HepG2 (cell line): ENCODE data around the gene ZNF431. TPM values are rescaled to one million over a fixed set of nuclear protein-coding genes. Genes with fewer than 3 reads are reported as not detected.

ENCODE experiments used
- AHR ChIP-seq: IDR thresholded peaks from 2 replicates; pipeline ENCODE4 v1.6.1; 2018; ENCODE audit warnings: missing genetic modification reagents, missing compliant biosample characterization
- BHLHE40 ChIP-seq: IDR thresholded peaks from 2 replicates; pipeline ENCODE4 v1.6.1; 2011; ENCODE audit warnings: low read length, improper control_type of control experiment
- CC2D1A ChIP-seq: sonication (generic); formaldehyde crosslinking; IDR thresholded peaks from 2 replicates; pipeline ENCODE4 v1.8.1; 2023; ENCODE audit warnings: mild to moderate bottlenecking, missing genetic modification reagents
- CREM ChIP-seq, 2 experiments: sonication (generic) in 1 of 2; formaldehyde crosslinking in 1 of 2; IDR thresholded peaks; 2 replicates each; pipeline versions ENCODE4 v1.4.0 to v1.6.1; 2016 to 2020; ENCODE audit warnings: antibody characterized with exemption in 1 of 2, mild to moderate bottlenecking in 1 of 2, missing genetic modification reagents in 1 of 2
- EP300 ChIP-seq, 3 experiments: sonication (generic) in 1 of 3; formaldehyde crosslinking in 1 of 3; IDR thresholded peaks; 2 replicates each; pipeline versions ENCODE4 v1.5.1 to v1.6.1; 2011 to 2020; ENCODE audit warnings: low read depth in 2 of 3, low read length in 2 of 3, borderline replicate concordance in 1 of 3, improper control_type of control experiment in 1 of 3, mild to moderate bottlenecking in 1 of 3, missing genetic modification reagents in 1 of 3, moderate library complexity in 1 of 3
- FOXP1 ChIP-seq, 2 experiments: fragments of 450-650 bp in 1 of 2; IDR thresholded peaks; 2 replicates each; pipeline ENCODE4 v1.6.1; 2017 to 2018; ENCODE audit warnings: antibody characterized with exemption in 1 of 2
- GATA4 ChIP-seq: sonication (generic); IDR thresholded peaks from 2 replicates; pipeline ENCODE4 v1.6.1; 2016; ENCODE audit warnings: antibody characterized with exemption, low read depth, borderline replicate concordance
- HDAC1 ChIP-seq: sonication (generic); formaldehyde crosslinking; IDR thresholded peaks from 2 replicates; pipeline ENCODE4 v1.5.1; 2020; ENCODE audit warnings: mild to moderate bottlenecking, missing genetic modification reagents
- NCOR1 ChIP-seq: fragments of 200-600 bp; sonication (generic); IDR thresholded peaks from 2 replicates; pipeline ENCODE4 v1.7.0; 2017; ENCODE audit warnings: antibody characterized with exemption, low read length, borderline replicate concordance
- NR2F6 ChIP-seq, 2 experiments: IDR thresholded peaks; 2 replicates each; pipeline ENCODE4 v1.6.1; 2016; ENCODE audit warnings: antibody characterized with exemption in 1 of 2, mild to moderate bottlenecking in 1 of 2
- SAFB2 ChIP-seq: sonication (generic); formaldehyde crosslinking; IDR thresholded peaks from 2 replicates; pipeline ENCODE4 v1.5.1; 2020; ENCODE audit warnings: missing genetic modification reagents, low read depth, mild to moderate bottlenecking, borderline replicate concordance
- SKIL ChIP-seq: sonication (generic); formaldehyde crosslinking; IDR thresholded peaks from 2 replicates; pipeline ENCODE4 v1.8.0; 2022; ENCODE audit warnings: missing genetic modification reagents, mild to moderate bottlenecking, moderate library complexity, borderline replicate concordance
- SNAPC4 ChIP-seq: sonication (generic); formaldehyde crosslinking; IDR thresholded peaks from 2 replicates; pipeline ENCODE4 v1.4.0; 2020; ENCODE audit warnings: mild to moderate bottlenecking, missing genetic modification reagents
- SRSF9 ChIP-seq: fragments of 200-400 bp; formaldehyde crosslinking; IDR thresholded peaks from 2 replicates; pipeline ENCODE4 v1.6.1; 2018; ENCODE audit warnings: borderline replicate concordance, mild to moderate bottlenecking, low read depth, low read length; ENCODE audit not compliant: insufficient read depth, poor library complexity, severe bottlenecking
- ZNF251 ChIP-seq: sonication (generic); formaldehyde crosslinking; IDR thresholded peaks from 2 replicates; pipeline ENCODE4 v1.9.0; 2021; ENCODE audit warnings: mild to moderate bottlenecking, missing genetic modification reagents
- ZNF83 ChIP-seq: sonication (generic); formaldehyde crosslinking; IDR thresholded peaks from 2 replicates; pipeline ENCODE4 v1.4.0; 2020; ENCODE audit warnings: missing genetic modification reagents, mild to moderate bottlenecking, borderline replicate concordance
- polyA plus RNA-seq, 8 experiments: library from polyadenylated mRNA; depleted of rRNA in 3 of 8; stranded (reverse) in 7 of 8; unstranded in 1 of 8; fragments of >200 nt; fragmentation: Illumina TruSeq in 4 of 8; extraction: Trizol in 4 of 8; gene quantifications; 2 replicates each; pipeline versions ENCODE4 v1.2.1 to v1.2.3, GENCODE V29; 2011 to 2016; ENCODE audit warnings: low read depth in 4 of 8, missing spikeins in 1 of 8, mixed read lengths in 1 of 8; ENCODE audit not compliant: insufficient read depth in 1 of 8
- total RNA-seq, 5 experiments: library from RNA; depleted of rRNA; stranded (reverse); fragments of >200 nt; fragmentation: Illumina TruSeq; extraction: Trizol; gene quantifications; 2 replicates each; pipeline ENCODE4 v1.2.3, GENCODE V29; 2016; ENCODE audit warnings: low read depth in 1 of 5
- TF ChIP-seq, protein P1 (sequence below): sonication (generic); formaldehyde crosslinking; IDR thresholded peaks from 2 replicates; pipeline ENCODE4 v1.4.0; 2020; ENCODE audit warnings: missing genetic modification reagents

Gene ZNF431
- total and polyA plus RNA-seq, 2 of the 13 experiments (the other 11 are each of a cell fraction or from before 2014, with no cell fraction given) = 4.4 to 11.8 TPM

- TF ChIP-seq, protein P1, sequence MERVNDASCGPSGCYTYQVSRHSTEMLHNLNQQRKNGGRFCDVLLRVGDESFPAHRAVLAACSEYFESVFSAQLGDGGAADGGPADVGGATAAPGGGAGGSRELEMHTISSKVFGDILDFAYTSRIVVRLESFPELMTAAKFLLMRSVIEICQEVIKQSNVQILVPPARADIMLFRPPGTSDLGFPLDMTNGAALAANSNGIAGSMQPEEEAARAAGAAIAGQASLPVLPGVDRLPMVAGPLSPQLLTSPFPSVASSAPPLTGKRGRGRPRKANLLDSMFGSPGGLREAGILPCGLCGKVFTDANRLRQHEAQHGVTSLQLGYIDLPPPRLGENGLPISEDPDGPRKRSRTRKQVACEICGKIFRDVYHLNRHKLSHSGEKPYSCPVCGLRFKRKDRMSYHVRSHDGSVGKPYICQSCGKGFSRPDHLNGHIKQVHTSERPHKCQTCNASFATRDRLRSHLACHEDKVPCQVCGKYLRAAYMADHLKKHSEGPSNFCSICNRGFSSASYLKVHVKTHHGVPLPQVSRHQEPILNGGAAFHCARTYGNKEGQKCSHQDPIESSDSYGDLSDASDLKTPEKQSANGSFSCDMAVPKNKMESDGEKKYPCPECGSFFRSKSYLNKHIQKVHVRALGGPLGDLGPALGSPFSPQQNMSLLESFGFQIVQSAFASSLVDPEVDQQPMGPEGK (CRISPR knock-in tag) = 0 out of 2 replicates have a peak, but pooled peaks have one; percentile 12
- TF ChIP-seq SRSF9 (no peak), HDAC1 (CRISPR knock-in tag) (no peak), ZNF83 (no peak), SAFB2 (CRISPR knock-in tag) (no peak), ZNF251 (CRISPR knock-in tag) (no peak), SNAPC4 (CRISPR knock-in tag) (no peak), BHLHE40 (no peak), AHR (no peak), CC2D1A (CRISPR knock-in tag) (no peak), GATA4 (0 out of 2 replicates have a peak, but pooled peaks have one; percentile 59), NR2F6 (IDR thresholded peaks at IDR 0.05) (peak; percentile 88), NR2F6 (CRISPR knock-in tag; IDR thresholded peaks at IDR 0.05) (peak; percentile 20; the same call in 1 of the 2 replicates), FOXP1 (IDR thresholded peaks at IDR 0.05) (0 out of 2 replicates have a peak, but pooled peaks have one; percentile 15), FOXP1 (CRISPR knock-in tag; IDR thresholded peaks at IDR 0.05) (peak; percentile 71), CREM (IDR thresholded peaks at IDR 0.05) (peak; percentile 25; the same call in 1 of the 2 replicates), CREM (CRISPR knock-in tag; IDR thresholded peaks at IDR 0.05) (no peak), EP300 (IDR thresholded peaks at IDR 0.05; ENCODE audit: low read depth in 2 of 2, low read length in 2 of 2) (peak in 1 of 2 experiments; percentile 8; a peak in 1 of 4 replicates), EP300 (CRISPR knock-in tag; IDR thresholded peaks at IDR 0.05; ENCODE audit: borderline replicate concordance) (no peak), NCOR1 (peak; percentile 25; the same call in 1 of the 2 replicates), SKIL (CRISPR knock-in tag) (no peak)
Measured at GRCh38 chr19:21210037-21210621, 68.3 kb downstream of the ZNF431 start (continued).
